Right lobe of liver (tissue), 6 donors: ENCODE data around the gene UXS1. TPM values are rescaled to one million over a fixed set of nuclear protein-coding genes. Genes with fewer than 3 reads are reported as not detected.

ENCODE experiments used
- ATAC-seq, 4 donors: fragments of 200-7000 bp; cut with Tn5 transposase; one replicate each; pipeline ENCODE4 v1.9.1; 2020; ENCODE audit warnings: mild to moderate bottlenecking in 4 of 4, moderate library complexity in 4 of 4
- DNase-seq, 3 donors: peaks; one replicate each; pipeline ENCODE4 v3.0.0-alpha.2; 2020
- H3K27ac ChIP-seq, 3 donors: fragments of 200-600 bp; one replicate each; pipeline ENCODE4 v1.8.0; 2022
- H3K27me3 ChIP-seq, 2 donors: fragments of 200-600 bp; one replicate each; pipeline ENCODE4 v1.8.0; 2022
- H3K36me3 ChIP-seq, 4 donors: fragments of 200-600 bp; sonication (generic) in 1 of 4; one replicate each; pipeline versions ENCODE4 v1.5.1 to v1.8.0; 2017 to 2022; ENCODE audit warnings: control low read depth in 1 of 4
- H3K4me1 ChIP-seq, 4 donors: fragments of 200-600 bp; sonication (generic) in 1 of 4; one replicate each; pipeline versions ENCODE4 v1.5.1 to v1.8.0; 2017 to 2022; ENCODE audit warnings: control low read depth in 1 of 4
- H3K4me3 ChIP-seq, 3 donors: fragments of 200-600 bp; one replicate each; pipeline ENCODE4 v1.8.0; 2022
- H3K9me3 ChIP-seq, 4 donors: fragments of 200-600 bp; sonication (generic) in 1 of 4; one replicate each; pipeline versions ENCODE4 v1.5.1 to v1.8.0; 2017 to 2022; ENCODE audit warnings: control low read depth in 1 of 4
- CTCF ChIP-seq, 4 donors: fragments of 200-600 bp in 3 of 4; fragments of 450-650 bp in 1 of 4; IDR thresholded peaks; one replicate each; pipeline versions ENCODE4 v1.5.1 to v1.8.0; 2016 to 2022; ENCODE audit warnings: antibody characterized with exemption in 4 of 4, mild to moderate bottlenecking in 2 of 4
- POLR2A ChIP-seq: fragments of 450-650 bp; IDR thresholded peaks from one replicate; pipeline ENCODE4 v1.6.1; 2017; ENCODE audit warnings: antibody characterized with exemption, mild to moderate bottlenecking
- WGBS: methylation state at CpG from one replicate; pipeline ENCODE4 v1.1.6; 2018; ENCODE audit warnings: low coverage, low lambda C conversion rate; ENCODE audit not compliant: insufficient coverage; ENCODE audit errors: missing lambda C conversion rate; 5-methylcytosine and 5-hydroxymethylcytosine counted together
- intact Hi-C, 2 donors: fragments of 100-400 bp; cut with DNase I; formaldehyde crosslinking; loops; one replicate each; pipeline versions ENCODE4 v1.11.2 to v1.14.1; 2022
- total RNA-seq, 6 experiments: library from RNA; depleted of rRNA in 2 of 6; stranded (reverse); fragments of >200 nt in 2 of 6; fragmentation: NEBNext Ultra II Directional in 3 of 6; extraction: Animal tissue kit (Norgen Biotek cat#: 25700) in 3 of 6; gene quantifications; one replicate each; pipeline versions ENCODE4 v1.1.0 to v1.2.4, GENCODE V29; 2016 to 2023
- donor health status: DM: no; HTN: yes; CAD: no.
- donor health status: DM: no; HTN: no; CAD: no.
- donor health status: DM: no; HTN: no; CAD: no.
- donor health status: DM: no; HTN: yes; CAD: no.
- donor health status: DM: no; HTN: yes; CAD: no.

The UXS1 gene
- total RNA-seq, 6 experiments from 2014 or later, result 8.2 to 56.2 (median 14.0) TPM

- DNase-seq, result no peak
- H3K4me1 ChIP-seq, result no peaks in the 10 kb centered on the region
- intact Hi-C loops, result no loop called here
- WGBS, result 91% methylated on average over 3 of the region's 3 CpGs
- no peak for ATAC-seq
- no peak for TF ChIP-seq POLR2A
- peaks cover 0 to 4% (median 2%) of the 10 kb centered on the region in 4 donors for H3K36me3 ChIP-seq
- H3K4me3 ChIP-seq, result no peak overlapping the region
- H3K9me3 ChIP-seq, result no peaks in the 10 kb centered on the region
- no peaks in the 10 kb centered on the region for H3K27me3 ChIP-seq
- H3K27ac ChIP-seq, result no peak overlapping the region
Observed at GRCh38 chr2:106157416-106157815, 36.7 kb downstream of the UXS1 start.

GRCh38 chr2:106156305-106157296 is 37.5 kb downstream of the UXS1 start:
- intact Hi-C loops, result no loop called here
- no peak overlapping the region for H3K27ac ChIP-seq
- H3K9me3 ChIP-seq, result no peaks in the 10 kb centered on the region
- H3K4me1 ChIP-seq, result no peaks in the 10 kb centered on the region
- 85% methylated on average over 7 of the region's 10 CpGs for whole genome bisulfite sequencing
- H3K27me3 ChIP-seq, result no peaks in the 10 kb centered on the region
- H3K36me3 ChIP-seq, result peaks cover 0 to 4% (median 2%) of the 10 kb centered on the region in 4 donors
- no peak for ATAC-seq
- TF ChIP-seq POLR2A, result no peak
- no peak for TF ChIP-seq CTCF (IDR thresholded peaks at IDR 0.05)
- H3K4me3 ChIP-seq, result no peak overlapping the region
- DNase-seq, result no peak

DNA sequence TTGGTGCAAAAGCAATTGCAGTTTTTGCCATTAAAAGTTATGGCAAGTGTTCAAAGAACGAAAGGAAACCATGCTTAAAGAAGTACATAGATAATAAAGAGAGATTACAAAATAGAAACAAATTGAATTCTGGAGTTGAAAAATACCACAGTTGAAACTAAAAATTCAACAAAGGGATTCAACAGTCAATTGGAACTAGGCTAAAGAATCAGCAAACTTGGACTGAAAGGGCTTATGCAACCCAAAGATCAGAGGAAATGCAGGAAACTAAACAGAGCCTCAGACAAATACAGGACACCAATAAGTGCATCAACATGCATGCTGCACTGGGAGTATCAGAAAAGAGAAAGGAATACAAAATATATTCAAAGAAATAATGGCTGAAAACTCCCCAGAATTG is 40.3 kb downstream of the UXS1 start:
- Histone ChIP-seq H3K27ac (no peak overlapping the region), H3K36me3 (peaks cover 0 to 4% (median 2%) of the 10 kb centered on the region in 4 donors), H3K9me3 (no peaks in the 10 kb centered on the region), H3K4me3 (no peak overlapping the region), H3K27me3 (no peaks in the 10 kb centered on the region), H3K4me1 (no peaks in the 10 kb centered on the region)
- intact Hi-C loops, result no loop called here
- TF ChIP-seq CTCF (IDR thresholded peaks at IDR 0.05), result no peak
- TF ChIP-seq POLR2A, result no peak
- no CpG with 5 or more reads among the region's 1 CpG for WGBS
- ATAC-seq, result no peak
- no peak for DNase-seq

DNA sequence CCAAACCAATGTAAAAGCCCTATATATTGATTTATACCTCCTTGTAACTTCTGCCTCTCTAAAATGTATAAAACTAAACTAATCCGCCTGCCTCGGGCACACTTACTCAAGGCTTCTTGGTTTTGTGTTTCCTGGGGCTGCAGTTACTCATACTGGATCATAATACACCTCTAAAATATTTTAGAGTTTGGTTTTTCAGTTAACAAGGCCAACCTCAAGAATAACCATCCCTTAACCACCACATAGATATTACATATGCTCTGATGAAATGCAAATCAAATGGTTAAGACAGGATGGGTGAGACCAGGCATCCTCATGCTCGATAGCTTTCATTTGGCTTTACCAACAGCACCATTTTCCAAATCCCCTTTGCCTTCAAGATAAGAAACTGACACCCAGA is 46.4 kb downstream of the UXS1 start:
- ATAC-seq, result no peak
- 89% methylated on average over 3 of the region's 3 CpGs for WGBS
- no peaks in the 10 kb centered on the region for H3K27me3 ChIP-seq
- DNase-seq, result no peak
- TF ChIP-seq CTCF (IDR thresholded peaks at IDR 0.05) (no peak), POLR2A (no peak)
- no peaks in the 10 kb centered on the region for H3K36me3 ChIP-seq
- no peak overlapping the region for H3K4me3 ChIP-seq
- H3K4me1 ChIP-seq, result no peaks in the 10 kb centered on the region
- no peak overlapping the region for H3K27ac ChIP-seq
- no peaks in the 10 kb centered on the region for H3K9me3 ChIP-seq
- intact Hi-C loops, result no loop called here

GRCh38 chr2:106147159-106147558 is 46.9 kb downstream of the UXS1 start:
- no peaks in the 10 kb centered on the region for H3K9me3 ChIP-seq
- no peak for DNase-seq
- no peaks in the 10 kb centered on the region for H3K27me3 ChIP-seq
- no peaks in the 10 kb centered on the region for H3K4me1 ChIP-seq
- no peaks in the 10 kb centered on the region for H3K36me3 ChIP-seq
- WGBS, result 67% methylated on average over 1 of the region's 3 CpGs
- ATAC-seq, result no peak
- H3K4me3 ChIP-seq, result no peak overlapping the region
- intact Hi-C loops, result no loop called here
- TF ChIP-seq POLR2A (no peak), CTCF (IDR thresholded peaks at IDR 0.05) (no peak)
- no peak overlapping the region for H3K27ac ChIP-seq
